Pancreas (tissue), 10 donors: ENCODE results near the gene NCOA3. TPM values are rescaled to one million over a fixed set of nuclear protein-coding genes. Genes with fewer than 3 reads are reported as not detected.

Source experiments
- ATAC-seq, 4 donors: fragments of 200-7000 bp; cut with Tn5 transposase; one replicate each; pipeline versions ENCODE4 v1.8.0 to v1.9.1; 2020; ENCODE audit warnings: mild to moderate bottlenecking in 4 of 4, moderate library complexity in 4 of 4
- DNase-seq, 6 donors: peaks; one replicate each; pipeline ENCODE4 v3.0.0-alpha.2; 2020
- FAIRE-seq: peaks from 2 replicates; lab custom pipeline; 2012; peaks lifted over from hg19 to GRCh38; lab: Jason Lieb, UNC
- H3K27ac ChIP-seq, 4 donors: fragments of 200-600 bp; sonication (generic); 1 replicate in 3 of 4; 2 replicates in 1 of 4; pipeline versions ENCODE4 v1.5.0 to v1.8.0; 2020
- H3K27me3 ChIP-seq, 4 donors: fragments of 200-600 bp; one replicate each; pipeline ENCODE4 v1.8.0; 2021
- H3K36me3 ChIP-seq, 3 donors: fragments of 200-600 bp; sonication (generic) in 1 of 3; one replicate each; pipeline versions ENCODE4 v1.5.0 to v1.8.0; 2020 to 2021
- H3K4me1 ChIP-seq, 3 donors: fragments of 200-600 bp; one replicate each; pipeline ENCODE4 v1.8.0; 2021
- H3K4me3 ChIP-seq, 4 donors: fragments of 200-600 bp; sonication (generic) in 2 of 4; one replicate each; pipeline versions ENCODE4 v1.5.0 to v1.8.0; 2020 to 2021
- H3K9me3 ChIP-seq, 4 donors: fragments of 200-600 bp; one replicate each; pipeline ENCODE4 v1.8.0; 2021
- WGBS, 2 donors: extraction: QIAGEN DNeasy Blood & Tissue Kit; methylation state at CpG; one replicate each; pipeline ENCODE4 v1.1.7; 2013; 5-methylcytosine and 5-hydroxymethylcytosine counted together
- intact Hi-C, 3 donors: fragments of 100-400 bp; cut with DNase I; formaldehyde crosslinking; loops; one replicate each; pipeline versions ENCODE4 v1.11.1 to v1.14.2; 2022
- polyA plus RNA-seq, 2 donors: library from polyadenylated mRNA; stranded (reverse); fragments of 200-250 nt; gene quantifications; one replicate each; pipeline ENCODE4 v1.2.3, GENCODE V29; 2013
- total RNA-seq, 6 donors: library from RNA; stranded (reverse); fragmentation: NEBNext Ultra II Directional in 4 of 6; extraction: Animal tissue kit (Norgen Biotek cat#: 25700) in 4 of 6; gene quantifications; one replicate each; pipeline versions ENCODE4 v1.2.1 to v1.2.4, GENCODE V29; 2021 to 2023
- TF ChIP-seq, protein P1 (sequence below), 4 donors: fragments of 200-600 bp; sonication (generic) in 3 of 4; IDR thresholded peaks; one replicate each; pipeline versions ENCODE4 v1.5.0 to v1.8.0; 2021; ENCODE audit warnings: antibody characterized with exemption in 4 of 4
- donor health status: healthy with polysubstance abuse.
- donor health status: DM: no; HTN: no; CAD: no; lungs with moderate emphysema.
- donor health status: DM: no; HTN: no; CAD: no.
- donor health status: control.
- donor health status: control.
- donor health status: Bipolar disorder and iron deficiency.
- donor health status: DM: yes; HTN: yes; CAD: no.
- donor health status: DM: no; HTN: no; CAD: no.
- donor health status: DM: no; HTN: no; CAD: no.
- donor health status: DM: yes; HTN: yes; CAD: no.

The NCOA3 gene
- total and polyA plus RNA-seq, 8 donors: 3.6 to 17.4 (median 10.5) TPM

- Histone ChIP-seq H3K27me3 (no peaks in the 10 kb centered on the region), H3K4me3 (no peak overlapping the region), H3K4me1 (peaks cover 0 to 5% (median under 1%) of the 10 kb centered on the region in 3 donors), H3K27ac (no peak overlapping the region), H3K9me3 (no peaks in the 10 kb centered on the region), H3K36me3 (no peaks in the 10 kb centered on the region)
- 92 to 93% methylated on average over 6 of the region's 6 CpGs for WGBS, 2 donors
- DNase-seq: no peak
- ATAC-seq: no peak
- FAIRE-seq: no peak
- intact Hi-C loops: loop anchor here in 1 of 3 donors (10.0 kb wide), 1 partner anchor 116 kb away; no protein-coding TSS in a partner anchor
- TF ChIP-seq, protein P1, sequence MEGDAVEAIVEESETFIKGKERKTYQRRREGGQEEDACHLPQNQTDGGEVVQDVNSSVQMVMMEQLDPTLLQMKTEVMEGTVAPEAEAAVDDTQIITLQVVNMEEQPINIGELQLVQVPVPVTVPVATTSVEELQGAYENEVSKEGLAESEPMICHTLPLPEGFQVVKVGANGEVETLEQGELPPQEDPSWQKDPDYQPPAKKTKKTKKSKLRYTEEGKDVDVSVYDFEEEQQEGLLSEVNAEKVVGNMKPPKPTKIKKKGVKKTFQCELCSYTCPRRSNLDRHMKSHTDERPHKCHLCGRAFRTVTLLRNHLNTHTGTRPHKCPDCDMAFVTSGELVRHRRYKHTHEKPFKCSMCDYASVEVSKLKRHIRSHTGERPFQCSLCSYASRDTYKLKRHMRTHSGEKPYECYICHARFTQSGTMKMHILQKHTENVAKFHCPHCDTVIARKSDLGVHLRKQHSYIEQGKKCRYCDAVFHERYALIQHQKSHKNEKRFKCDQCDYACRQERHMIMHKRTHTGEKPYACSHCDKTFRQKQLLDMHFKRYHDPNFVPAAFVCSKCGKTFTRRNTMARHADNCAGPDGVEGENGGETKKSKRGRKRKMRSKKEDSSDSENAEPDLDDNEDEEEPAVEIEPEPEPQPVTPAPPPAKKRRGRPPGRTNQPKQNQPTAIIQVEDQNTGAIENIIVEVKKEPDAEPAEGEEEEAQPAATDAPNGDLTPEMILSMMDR (IDR thresholded peaks at IDR 0.05): no peak
These were observed 7.5 kb downstream of the NCOA3 start for GRCh38 chr20:47509104-47509661.

DNA sequence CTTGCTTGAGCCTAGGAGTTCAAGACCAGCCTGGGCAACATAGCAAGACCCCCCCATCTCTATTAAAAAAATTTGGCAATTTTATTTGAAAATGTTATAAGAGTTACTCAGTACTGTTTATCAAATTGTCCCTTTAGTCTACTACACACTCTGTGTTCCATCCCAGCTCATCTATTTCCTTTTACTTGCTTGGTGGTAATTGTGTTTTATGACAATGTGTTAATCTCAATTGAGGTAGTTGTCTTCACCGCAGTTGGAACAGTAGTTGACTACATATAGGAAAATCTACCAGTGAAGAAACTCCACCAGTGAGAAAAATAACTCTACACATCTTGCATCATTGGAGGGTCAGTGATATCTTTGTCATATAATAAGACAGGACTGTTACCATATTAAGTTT is 8.0 kb downstream of the NCOA3 start:
- DNase-seq: no peak
- Histone ChIP-seq H3K9me3 (no peaks in the 10 kb centered on the region), H3K36me3 (no peaks in the 10 kb centered on the region), H3K4me1 (peaks cover 0 to 5% (median 0%) of the 10 kb centered on the region in 3 donors), H3K4me3 (no peak overlapping the region), H3K27ac (no peak overlapping the region), H3K27me3 (no peaks in the 10 kb centered on the region)
- TF ChIP-seq, protein P1 (IDR thresholded peaks at IDR 0.05): no peak
- ATAC-seq: no peak
- intact Hi-C loops: loop anchor here in 1 of 3 donors (10.0 kb wide), 1 partner anchor 115 kb away; no protein-coding TSS in a partner anchor
- FAIRE-seq: no peak
- WGBS, 2 donors: 95 to 97% methylated on average over 1 of the region's 1 CpG

DNA sequence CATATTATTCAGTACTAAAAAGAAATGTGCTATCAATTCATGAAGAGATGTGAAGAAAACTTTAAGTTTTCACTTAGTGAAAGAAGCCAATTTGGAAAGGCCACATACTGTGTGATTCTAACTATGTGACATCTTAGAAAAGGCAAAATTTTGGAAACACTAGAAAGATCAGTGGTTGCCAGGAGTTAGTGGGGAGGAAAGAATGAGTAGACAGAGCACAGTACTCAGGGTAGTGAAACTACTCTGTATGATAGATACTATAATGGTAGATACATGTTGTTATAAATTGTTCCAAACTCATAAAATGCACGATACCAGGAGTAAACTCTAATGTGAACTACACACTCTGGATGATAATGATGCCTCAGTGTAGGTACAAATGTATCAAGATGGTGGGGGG is 14.2 kb downstream of the NCOA3 start:
- intact Hi-C loops: no loop called here
- H3K27me3 ChIP-seq: no peaks in the 10 kb centered on the region
- no peaks in the 10 kb centered on the region for H3K9me3 ChIP-seq
- no peak overlapping the region for H3K4me3 ChIP-seq
- no peaks in the 10 kb centered on the region for H3K4me1 ChIP-seq
- ATAC-seq: no peak
- TF ChIP-seq, protein P1 (IDR thresholded peaks at IDR 0.05): no peak
- WGBS, 2 donors: 91 to 97% methylated on average over 1 of the region's 1 CpG
- no peaks in the 10 kb centered on the region for H3K36me3 ChIP-seq
- H3K27ac ChIP-seq: no peak overlapping the region
- DNase-seq: no peak
- no peak for FAIRE-seq

GRCh38 chr20:47521059-47521808 is 19.5 kb downstream of the NCOA3 start:
- DNase-seq (no peak), ATAC-seq (no peak), FAIRE-seq (no peak)
- H3K4me1 ChIP-seq: no peaks in the 10 kb centered on the region
- intact Hi-C loops: no loop called here
- no peaks in the 10 kb centered on the region for H3K36me3 ChIP-seq
- no peaks in the 10 kb centered on the region for H3K9me3 ChIP-seq
- H3K27me3 ChIP-seq: no peaks in the 10 kb centered on the region
- TF ChIP-seq, protein P1 (IDR thresholded peaks at IDR 0.05): no peak
- no peak overlapping the region for H3K4me3 ChIP-seq
- no peak overlapping the region for H3K27ac ChIP-seq
- 97 to 98% methylated on average over 19 of the region's 19 CpGs for WGBS, 2 donors
